ENCODE measurements around the gene HSPA12A. TPM values are rescaled to one million over a fixed set of nuclear protein-coding genes. Genes with fewer than 3 reads are reported as not detected.

Gene HSPA12A
- total RNA-seq, 2 donors from 2014 or later: 10.1 to 11.5 TPM

- Histone ChIP-seq H3K27me3 (no peaks in the 10 kb centered on the region), H3K4me3 (no peak overlapping the region), H3K36me3 (peaks cover 9% of the 10 kb centered on the region), H3K9me3 (no peaks in the 10 kb centered on the region), H3K27ac (no peak overlapping the region), H3K4me1 (no peaks in the 10 kb centered on the region)
- no peak for DNase-seq (ENCODE audit: low spot score)
- no peak for TF ChIP-seq CTCF (IDR thresholded peaks at IDR 0.05)
Measured at GRCh38 chr10:116676633-116677032, 65.7 kb downstream of the HSPA12A start.

GRCh38 chr10:116676118-116676517 lies 66.2 kb downstream of the HSPA12A start:
- DNase-seq (ENCODE audit: low spot score): no peak
- Histone ChIP-seq H3K4me1 (no peaks in the 10 kb centered on the region), H3K27me3 (no peaks in the 10 kb centered on the region), H3K9me3 (no peaks in the 10 kb centered on the region), H3K27ac (no peak overlapping the region), H3K36me3 (peaks cover 9% of the 10 kb centered on the region), H3K4me3 (no peak overlapping the region)
- no peak for TF ChIP-seq CTCF (IDR thresholded peaks at IDR 0.05)

GRCh38 chr10:116674901-116675423 lies 67.4 kb downstream of the HSPA12A start:
- Histone ChIP-seq H3K4me3 (no peak overlapping the region), H3K9me3 (no peaks in the 10 kb centered on the region), H3K36me3 (peaks cover 9% of the 10 kb centered on the region), H3K27ac (no peak overlapping the region), H3K27me3 (no peaks in the 10 kb centered on the region), H3K4me1 (peaks cover 0 to 4% of the 10 kb centered on the region in 2 donors)
- no peak for DNase-seq (ENCODE audit: low spot score)
- TF ChIP-seq CTCF (IDR thresholded peaks at IDR 0.05): no peak

GRCh38 chr10:116673866-116674265 lies 68.5 kb downstream of the HSPA12A start:
- no peak for TF ChIP-seq CTCF (IDR thresholded peaks at IDR 0.05)
- no peak for DNase-seq (ENCODE audit: low spot score)
- H3K36me3 ChIP-seq: peaks cover 9% of the 10 kb centered on the region

GRCh38 chr10:116672891-116673290 lies 69.5 kb downstream of the HSPA12A start:
- Histone ChIP-seq H3K4me3 (no peak overlapping the region), H3K36me3 (peaks cover 9% of the 10 kb centered on the region), H3K4me1 (peaks cover 0 to 8% of the 10 kb centered on the region in 2 donors), H3K27ac (no peak overlapping the region), H3K27me3 (no peaks in the 10 kb centered on the region), H3K9me3 (no peaks in the 10 kb centered on the region)
- no peak for TF ChIP-seq CTCF (IDR thresholded peaks at IDR 0.05)
- DNase-seq (ENCODE audit: low spot score): no peak

More at GRCh38 chr10:116673866-116674265, 68.5 kb downstream of the HSPA12A start:
- Histone ChIP-seq H3K27ac (no peak overlapping the region), H3K9me3 (no peaks in the 10 kb centered on the region), H3K27me3 (no peaks in the 10 kb centered on the region), H3K4me3 (no peak overlapping the region), H3K4me1 (peaks cover 0 to 8% of the 10 kb centered on the region in 2 donors)
